ENCODE measurements around the gene TUBGCP3.

TUBGCP3 gene

GRCh38 chr13:112582263-112582662 lies 5.7 kb downstream of the TUBGCP3 start:
- Histone ChIP-seq H3K36me3 (ENCODE audit: insufficient read depth, low read length) (no peaks in the 10 kb centered on the region), H3K4me3 (ENCODE audit: low read length) (no peak overlapping the region), H3K9me3 (ENCODE audit: low read length) (peaks cover 2% of the 10 kb centered on the region), H3K4me1 (ENCODE audit: insufficient read depth, low read length) (peaks cover 5% of the 10 kb centered on the region), H3K27me3 (ENCODE audit: insufficient read depth, low read length) (no peaks in the 10 kb centered on the region), H2AFZ (ENCODE audit: low read depth, low read length) (no peak overlapping the region)

- Histone ChIP-seq H2AFZ (ENCODE audit: low read depth, low read length) (no peak overlapping the region), H3K27me3 (ENCODE audit: insufficient read depth, low read length) (no peaks in the 10 kb centered on the region), H3K9me3 (ENCODE audit: low read length) (peaks cover 7% of the 10 kb centered on the region), H3K36me3 (ENCODE audit: insufficient read depth, low read length) (no peaks in the 10 kb centered on the region), H3K4me3 (ENCODE audit: low read length) (no peak overlapping the region), H3K4me1 (ENCODE audit: insufficient read depth, low read length) (no peaks in the 10 kb centered on the region)
These were observed 7.0 kb downstream of the TUBGCP3 start for GRCh38 chr13:112580912-112581311.

- Histone ChIP-seq H3K36me3 (ENCODE audit: insufficient read depth, low read length) (no peaks in the 10 kb centered on the region), H3K27me3 (ENCODE audit: insufficient read depth, low read length) (no peaks in the 10 kb centered on the region), H2AFZ (ENCODE audit: low read depth, low read length) (no peak overlapping the region), H3K4me1 (ENCODE audit: insufficient read depth, low read length) (no peaks in the 10 kb centered on the region), H3K4me3 (ENCODE audit: low read length) (no peak overlapping the region), H3K9me3 (ENCODE audit: low read length) (peaks cover 7% of the 10 kb centered on the region)
These were observed 7.7 kb downstream of the TUBGCP3 start for GRCh38 chr13:112580211-112580610.

GRCh38 chr13:112579310-112579843 lies 8.6 kb downstream of the TUBGCP3 start:
- Histone ChIP-seq H3K4me3 (ENCODE audit: low read length) (no peak overlapping the region), H3K27me3 (ENCODE audit: insufficient read depth, low read length) (no peaks in the 10 kb centered on the region), H3K9me3 (ENCODE audit: low read length) (peaks cover 7% of the 10 kb centered on the region), H2AFZ (ENCODE audit: low read depth, low read length) (no peak overlapping the region), H3K36me3 (ENCODE audit: insufficient read depth, low read length) (no peaks in the 10 kb centered on the region), H3K4me1 (ENCODE audit: insufficient read depth, low read length) (no peaks in the 10 kb centered on the region)

GRCh38 chr13:112576768-112577167 lies 11.2 kb downstream of the TUBGCP3 start:
- H3K4me1 ChIP-seq (ENCODE audit: insufficient read depth, low read length): no peaks in the 10 kb centered on the region
- peaks cover 7% of the 10 kb centered on the region for H3K9me3 ChIP-seq (ENCODE audit: low read length)
- no peaks in the 10 kb centered on the region for H3K27me3 ChIP-seq (ENCODE audit: insufficient read depth, low read length)
- H3K4me3 ChIP-seq (ENCODE audit: low read length): no peak overlapping the region
- no peaks in the 10 kb centered on the region for H3K36me3 ChIP-seq (ENCODE audit: insufficient read depth, low read length)
- H2AFZ ChIP-seq (ENCODE audit: low read depth, low read length): no peak overlapping the region

- no peaks in the 10 kb centered on the region for H3K4me1 ChIP-seq (ENCODE audit: insufficient read depth, low read length)
- H3K27me3 ChIP-seq (ENCODE audit: insufficient read depth, low read length): no peaks in the 10 kb centered on the region
- H2AFZ ChIP-seq (ENCODE audit: low read depth, low read length): no peak overlapping the region
- peaks cover 7% of the 10 kb centered on the region for H3K9me3 ChIP-seq (ENCODE audit: low read length)
- no peaks in the 10 kb centered on the region for H3K36me3 ChIP-seq (ENCODE audit: insufficient read depth, low read length)
- no peak overlapping the region for H3K4me3 ChIP-seq (ENCODE audit: low read length)
These were observed 11.8 kb downstream of the TUBGCP3 start for GRCh38 chr13:112576191-112576590.

GRCh38 chr13:112575675-112576074 lies 12.3 kb downstream of the TUBGCP3 start:
- Histone ChIP-seq H3K9me3 (ENCODE audit: low read length) (peaks cover 7% of the 10 kb centered on the region), H3K27me3 (ENCODE audit: insufficient read depth, low read length) (no peaks in the 10 kb centered on the region)

GRCh38 chr13:112574834-112575613 lies 12.9 kb downstream of the TUBGCP3 start:
- no peaks in the 10 kb centered on the region for H3K27me3 ChIP-seq (ENCODE audit: insufficient read depth, low read length)
- peaks cover 8% of the 10 kb centered on the region for H3K4me1 ChIP-seq (ENCODE audit: insufficient read depth, low read length)
- H3K36me3 ChIP-seq (ENCODE audit: insufficient read depth, low read length): no peaks in the 10 kb centered on the region
- peaks cover 7% of the 10 kb centered on the region for H3K9me3 ChIP-seq (ENCODE audit: low read length)
- H2AFZ ChIP-seq (ENCODE audit: low read depth, low read length): no peak overlapping the region
- no peak overlapping the region for H3K4me3 ChIP-seq (ENCODE audit: low read length)

More at GRCh38 chr13:112575675-112576074, 12.3 kb downstream of the TUBGCP3 start:
- no peak overlapping the region for H2AFZ ChIP-seq (ENCODE audit: low read depth, low read length)
- H3K4me3 ChIP-seq (ENCODE audit: low read length): no peak overlapping the region
- peaks cover 2% of the 10 kb centered on the region for H3K4me1 ChIP-seq (ENCODE audit: insufficient read depth, low read length)
- H3K36me3 ChIP-seq (ENCODE audit: insufficient read depth, low read length): no peaks in the 10 kb centered on the region

- H3K9me3 ChIP-seq (ENCODE audit: low read length): peaks cover 7% of the 10 kb centered on the region
- H3K4me3 ChIP-seq (ENCODE audit: low read length): no peak overlapping the region
- no peak overlapping the region for H2AFZ ChIP-seq (ENCODE audit: low read depth, low read length)
- no peaks in the 10 kb centered on the region for H3K36me3 ChIP-seq (ENCODE audit: insufficient read depth, low read length)
- peaks cover 14% of the 10 kb centered on the region for H3K4me1 ChIP-seq (ENCODE audit: insufficient read depth, low read length)
- H3K27me3 ChIP-seq (ENCODE audit: insufficient read depth, low read length): no peaks in the 10 kb centered on the region
These were observed 13.5 kb downstream of the TUBGCP3 start for GRCh38 chr13:112574416-112574815.

- Histone ChIP-seq H3K27me3 (ENCODE audit: insufficient read depth, low read length) (no peaks in the 10 kb centered on the region), H2AFZ (ENCODE audit: low read depth, low read length) (no peak overlapping the region), H3K4me1 (ENCODE audit: insufficient read depth, low read length) (peaks cover 20% of the 10 kb centered on the region), H3K9me3 (ENCODE audit: low read length) (peaks cover 7% of the 10 kb centered on the region), H3K36me3 (ENCODE audit: insufficient read depth, low read length) (no peaks in the 10 kb centered on the region), H3K4me3 (ENCODE audit: low read length) (no peak overlapping the region)
These were observed 14.2 kb downstream of the TUBGCP3 start for GRCh38 chr13:112573710-112574109.

- H3K9me3 ChIP-seq (ENCODE audit: low read length): peaks cover 8% of the 10 kb centered on the region
- no peaks in the 10 kb centered on the region for H3K27me3 ChIP-seq (ENCODE audit: insufficient read depth, low read length)
- H2AFZ ChIP-seq (ENCODE audit: low read depth, low read length): no peak overlapping the region
- H3K36me3 ChIP-seq (ENCODE audit: insufficient read depth, low read length): peaks cover 13% of the 10 kb centered on the region
- H3K4me1 ChIP-seq (ENCODE audit: insufficient read depth, low read length): peaks cover 20% of the 10 kb centered on the region
- no peak overlapping the region for H3K4me3 ChIP-seq (ENCODE audit: low read length)
These were observed 15.6 kb downstream of the TUBGCP3 start for GRCh38 chr13:112572366-112572765.

- H3K4me3 ChIP-seq (ENCODE audit: low read length): no peak overlapping the region
- H2AFZ ChIP-seq (ENCODE audit: low read depth, low read length): no peak overlapping the region
- peaks cover 2% of the 10 kb centered on the region for H3K9me3 ChIP-seq (ENCODE audit: low read length)
- H3K4me1 ChIP-seq (ENCODE audit: insufficient read depth, low read length): peaks cover 20% of the 10 kb centered on the region
- peaks cover 28% of the 10 kb centered on the region for H3K36me3 ChIP-seq (ENCODE audit: insufficient read depth, low read length)
- no peaks in the 10 kb centered on the region for H3K27me3 ChIP-seq (ENCODE audit: insufficient read depth, low read length)
These were observed 18.1 kb downstream of the TUBGCP3 start for GRCh38 chr13:112569821-112570220.

- H3K4me1 ChIP-seq (ENCODE audit: insufficient read depth, low read length): peaks cover 20% of the 10 kb centered on the region
- peaks cover 2% of the 10 kb centered on the region for H3K9me3 ChIP-seq (ENCODE audit: low read length)
- no peak overlapping the region for H2AFZ ChIP-seq (ENCODE audit: low read depth, low read length)
- H3K27me3 ChIP-seq (ENCODE audit: insufficient read depth, low read length): no peaks in the 10 kb centered on the region
- no peak overlapping the region for H3K4me3 ChIP-seq (ENCODE audit: low read length)
- H3K36me3 ChIP-seq (ENCODE audit: insufficient read depth, low read length): peaks cover 45% of the 10 kb centered on the region
These were observed 20.6 kb downstream of the TUBGCP3 start for GRCh38 chr13:112567161-112567862.

Measured in neuron (in vitro differentiated cells).